IPS DF 6.9 (cell line): Measurements from ENCODE around the gene MSANTD2.
"Not testable (repeated sequence)": the region's sequence is repeated elsewhere in the genome, so short reads cannot be mapped to it uniquely, and the experiment has no call there.

Source experiments
- DNase-seq: peaks from one replicate; pipeline ENCODE4 v3.0.0-alpha.2; 2013; ENCODE audit warnings: low read depth, low spot score
- H3K27ac ChIP-seq: one replicate; pipeline ENCODE4 v1.5.1; 2013; ENCODE audit warnings: low read length, control low read depth
- H3K27me3 ChIP-seq: 2 replicates; pipeline ENCODE4 v1.6.1; 2013; ENCODE audit warnings: mild to moderate bottlenecking, low read length; ENCODE audit not compliant: control insufficient read depth, insufficient read depth
- H3K36me3 ChIP-seq: 2 replicates; pipeline ENCODE4 v1.6.1; 2013; ENCODE audit warnings: low read length; ENCODE audit not compliant: control insufficient read depth, insufficient read depth
- H3K4me1 ChIP-seq: 2 replicates; pipeline ENCODE4 v1.6.1; 2013; ENCODE audit warnings: low read length; ENCODE audit not compliant: control insufficient read depth, insufficient read depth
- H3K4me3 ChIP-seq: 2 replicates; pipeline ENCODE4 v1.5.1; 2013; ENCODE audit warnings: mild to moderate bottlenecking, low read length
- H3K9me3 ChIP-seq: 2 replicates; pipeline ENCODE4 v1.6.1; 2013; ENCODE audit warnings: low read length, inconsistent platforms; ENCODE audit not compliant: control insufficient read depth, insufficient read depth
- WGBS: extraction: QIAGEN DNeasy Blood & Tissue Kit; methylation state at CpG from one replicate; pipeline ENCODE4 v1.1.7; 2013; ENCODE audit warnings: mixed read lengths, missing lambda C conversion rate; ENCODE audit not compliant: insufficient read length, insufficient coverage; 5-methylcytosine and 5-hydroxymethylcytosine counted together

Gene MSANTD2

GRCh38 chr11:124776865-124777645 lies 23.2 kb downstream of the MSANTD2 start:
- no CpG with 5 or more reads among the region's 7 CpGs for WGBS
- DNase-seq, result no peak
- no peaks in the 10 kb centered on the region for H3K27me3 ChIP-seq

GRCh38 chr11:124770959-124771358 lies 29.2 kb downstream of the MSANTD2 start:
- H3K27ac ChIP-seq, H3K4me3 ChIP-seq, H3K9me3 ChIP-seq, DNase-seq, H3K36me3 ChIP-seq, H3K4me1 ChIP-seq, H3K27me3 ChIP-seq: not testable (repeated sequence)
- WGBS, result no CpG with 5 or more reads among the region's 6 CpGs

More at GRCh38 chr11:124776865-124777645, 23.2 kb downstream of the MSANTD2 start:
- no peaks in the 10 kb centered on the region for H3K9me3 ChIP-seq
- no peak overlapping the region for H3K27ac ChIP-seq
- H3K36me3 ChIP-seq, result 0 out of 2 replicates have a peak, but pooled peaks cover 2% of the 10 kb centered on the region
- no peak overlapping the region for H3K4me3 ChIP-seq
- H3K4me1 ChIP-seq, result no peaks in the 10 kb centered on the region; the same call in 1 of the 2 replicates

- Histone ChIP-seq H3K4me3 (no peak overlapping the region), H3K27ac (no peak overlapping the region), H3K27me3 (no peaks in the 10 kb centered on the region), H3K36me3 (peaks cover 5% of the 10 kb centered on the region; the same call in 1 of the 2 replicates), H3K9me3 (no peaks in the 10 kb centered on the region), H3K4me1 (no peaks in the 10 kb centered on the region)
- WGBS, result no CpG with 5 or more reads among the region's 8 CpGs
- DNase-seq, result no peak
These were observed 30.1 kb downstream of the MSANTD2 start for GRCh38 chr11:124769806-124770774.

GRCh38 chr11:124768914-124769313 lies 31.3 kb downstream of the MSANTD2 start:
- no peaks in the 10 kb centered on the region for H3K27me3 ChIP-seq
- 100% methylated on average over 1 of the region's 8 CpGs for whole genome bisulfite sequencing
- no peak overlapping the region for H3K27ac ChIP-seq
- no peaks in the 10 kb centered on the region for H3K9me3 ChIP-seq
- H3K4me3 ChIP-seq, result no peak overlapping the region
- no peak for DNase-seq
- no peaks in the 10 kb centered on the region for H3K4me1 ChIP-seq
- H3K36me3 ChIP-seq, result peaks cover 3% of the 10 kb centered on the region; the same call in 1 of the 2 replicates

GRCh38 chr11:124766156-124766555 lies 34.0 kb downstream of the MSANTD2 start:
- WGBS, result no CpG with 5 or more reads among the region's 2 CpGs
- H3K4me1 ChIP-seq, result peaks cover 4% of the 10 kb centered on the region
- H3K9me3 ChIP-seq, result no peaks in the 10 kb centered on the region
- no peak overlapping the region for H3K4me3 ChIP-seq
- no peak overlapping the region for H3K27ac ChIP-seq
- no peaks in the 10 kb centered on the region; the same call in 1 of the 2 replicates for H3K36me3 ChIP-seq
- H3K27me3 ChIP-seq, result peaks cover 12% of the 10 kb centered on the region
- DNase-seq, result no peak

GRCh38 chr11:124763156-124763947 lies 36.9 kb downstream of the MSANTD2 start:
- no peak for DNase-seq
- no CpG with 5 or more reads among the region's 21 CpGs for WGBS
- Histone ChIP-seq H3K9me3 (no peaks in the 10 kb centered on the region), H3K4me1 (peaks cover 9% of the 10 kb centered on the region), H3K36me3 (no peaks in the 10 kb centered on the region; the same call in 1 of the 2 replicates), H3K4me3 (peak overlapping the region; percentile 33; the same call in 1 of the 2 replicates), H3K27me3 (peaks cover 39% of the 10 kb centered on the region), H3K27ac (no peak overlapping the region)

- DNase-seq, result no peak
- Histone ChIP-seq H3K27ac (no peak overlapping the region), H3K27me3 (peaks cover 43% of the 10 kb centered on the region), H3K9me3 (no peaks in the 10 kb centered on the region), H3K36me3 (no peaks in the 10 kb centered on the region; the same call in 1 of the 2 replicates), H3K4me3 (peak overlapping the region; percentile 33; the same call in 1 of the 2 replicates), H3K4me1 (peaks cover 9% of the 10 kb centered on the region)
- no CpG with 5 or more reads among the region's 45 CpGs for WGBS
These were observed 37.5 kb downstream of the MSANTD2 start for GRCh38 chr11:124762624-124763155.

- Histone ChIP-seq H3K4me3 (peak within 1 kb of the TSS; percentile 33; the same call in 1 of the 2 replicates), H3K4me1 (peaks cover 9% of the 10 kb centered on the region), H3K9me3 (no peaks in the 10 kb centered on the region), H3K36me3 (no peaks in the 10 kb centered on the region; the same call in 1 of the 2 replicates), H3K27ac (no peak within 1 kb of the TSS), H3K27me3 (peaks cover 48% of the 10 kb centered on the region)
- WGBS, result no CpG with 5 or more reads among the region's 55 CpGs
- DNase-seq, result no peak
These were observed 38.0 kb downstream of the MSANTD2 start, which contains the start of gene ESAM for GRCh38 chr11:124762105-124762623. Gene ESAM, minus strand, starts transcription at chr11:124762290. Its CDS starts 136 bp downstream, at chr11:124762154.

GRCh38 chr11:124761301-124762104 lies 38.7 kb downstream of the MSANTD2 start:
- Histone ChIP-seq H3K27ac (no peak overlapping the region), H3K4me3 (peak overlapping the region; percentile 33; the same call in 1 of the 2 replicates), H3K36me3 (no peaks in the 10 kb centered on the region), H3K4me1 (peaks cover 9% of the 10 kb centered on the region), H3K9me3 (no peaks in the 10 kb centered on the region), H3K27me3 (peaks cover 54% of the 10 kb centered on the region)
- no CpG with 5 or more reads among the region's 25 CpGs for WGBS
- DNase-seq, result no peak
